ENCODE results near the gene DCAF4L1.

Gene DCAF4L1, protein sequence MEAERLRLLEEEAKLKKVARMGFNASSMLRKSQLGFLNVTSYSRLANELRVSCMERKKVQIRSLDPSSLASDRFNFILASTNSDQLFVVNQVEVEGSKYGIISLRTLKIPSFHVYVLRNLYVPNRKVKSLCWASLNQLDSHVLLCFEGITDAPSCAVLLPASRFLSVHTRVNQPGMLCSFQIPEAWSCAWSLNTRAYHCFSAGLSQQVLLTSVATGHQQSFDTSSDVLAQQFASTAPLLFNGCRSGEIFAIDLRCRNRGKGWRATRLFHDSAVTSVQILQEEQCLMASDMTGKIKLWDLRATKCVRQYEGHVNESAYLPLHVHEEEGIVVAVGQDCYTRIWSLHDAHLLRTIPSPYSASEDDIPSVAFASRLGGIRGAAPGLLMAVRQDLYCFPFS

DNA sequence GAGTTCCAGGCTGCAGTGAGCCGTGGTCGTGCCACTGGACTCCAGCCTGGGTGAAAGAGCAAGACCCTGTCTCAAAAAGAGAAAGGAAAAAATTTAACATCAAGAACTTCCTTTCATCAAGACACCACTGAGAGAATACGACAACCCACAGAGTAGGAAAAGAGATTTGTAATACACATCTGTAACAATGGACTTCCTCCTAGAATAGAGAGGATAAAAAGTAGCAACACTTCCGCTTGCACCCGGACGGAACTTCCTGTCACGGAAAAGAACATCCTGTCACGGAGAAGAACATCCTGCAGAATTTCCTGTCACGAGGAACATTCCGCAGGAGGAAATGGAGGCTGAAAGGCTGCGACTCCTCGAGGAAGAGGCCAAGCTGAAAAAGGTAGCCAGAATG, at the start of gene DCAF4L1:
Gene DCAF4L1 (plus strand): TSS at position 301 of the 400 bp plus-strand sequence. CDS start 37 bp downstream, at position 338.
- no peak for DNase-seq (ENCODE audit: low spot score)

DNA sequence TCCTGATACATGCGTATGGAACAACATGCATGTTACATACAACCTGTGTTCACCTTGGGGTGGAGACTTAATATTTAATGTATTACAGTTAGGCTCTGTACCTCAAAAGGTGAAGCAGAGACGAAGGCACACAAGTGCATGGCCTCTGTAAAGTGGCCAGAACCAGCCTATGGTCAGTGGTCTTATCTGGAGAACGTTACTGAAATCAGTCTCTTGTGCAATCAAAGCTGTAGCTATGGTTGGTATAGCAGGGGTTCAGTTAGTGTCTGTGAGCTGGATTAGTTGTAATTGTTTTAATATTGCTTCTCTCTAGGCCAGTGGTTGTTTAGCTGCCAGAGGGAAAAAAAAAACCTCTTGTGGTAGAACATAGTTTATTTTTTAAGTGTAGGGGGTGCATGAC, 48.6 kb upstream of the DCAF4L1 start:
- no peak for DNase-seq (ENCODE audit: low spot score)

GRCh38 chr4:41933997-41934503, 47.5 kb upstream of the DCAF4L1 start:
- DNase-seq (ENCODE audit: low spot score), result no peak

GRCh38 chr4:41934514-41934900, 47.0 kb upstream of the DCAF4L1 start:
- DNase-seq (ENCODE audit: low spot score), result no peak

- DNase-seq (ENCODE audit: low spot score), result peak; percentile 92
Measured at GRCh38 chr4:41934901-41935651, 46.5 kb upstream of the DCAF4L1 start, which contains the start of gene TMEM33. TSS of gene TMEM33 (plus strand) at chr4:41935429. CDS start at chr4:41935485, 56 bp downstream.

DNA sequence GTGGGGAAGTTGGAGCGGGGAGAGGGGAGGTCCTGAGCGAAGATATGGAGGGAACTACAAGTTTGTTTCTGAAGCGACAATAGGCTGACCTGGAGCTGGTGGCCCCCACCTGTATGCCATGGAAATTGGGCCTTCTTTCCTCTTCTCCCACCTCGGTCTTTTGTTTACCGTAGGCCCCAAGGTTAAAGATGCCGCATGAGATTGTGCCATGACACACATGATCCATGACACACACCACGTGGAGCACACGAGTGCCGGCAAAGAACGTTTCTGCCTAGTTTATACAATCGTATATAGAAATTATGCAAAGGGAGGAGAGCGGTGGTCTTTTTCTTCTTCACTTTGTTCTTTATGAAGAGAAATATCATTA, 45.9 kb upstream of the DCAF4L1 start:
- peak; percentile 24 for DNase-seq (ENCODE audit: low spot score)

- no peak for DNase-seq (ENCODE audit: low spot score)
Measured at GRCh38 chr4:41939016-41939626, 42.4 kb upstream of the DCAF4L1 start.

- no peak for DNase-seq (ENCODE audit: low spot score)
Measured at GRCh38 chr4:41940834-41941233, 40.7 kb upstream of the DCAF4L1 start.

GRCh38 chr4:41943506-41943905, 38.0 kb upstream of the DCAF4L1 start:
- DNase-seq (ENCODE audit: low spot score), result no peak

DNA sequence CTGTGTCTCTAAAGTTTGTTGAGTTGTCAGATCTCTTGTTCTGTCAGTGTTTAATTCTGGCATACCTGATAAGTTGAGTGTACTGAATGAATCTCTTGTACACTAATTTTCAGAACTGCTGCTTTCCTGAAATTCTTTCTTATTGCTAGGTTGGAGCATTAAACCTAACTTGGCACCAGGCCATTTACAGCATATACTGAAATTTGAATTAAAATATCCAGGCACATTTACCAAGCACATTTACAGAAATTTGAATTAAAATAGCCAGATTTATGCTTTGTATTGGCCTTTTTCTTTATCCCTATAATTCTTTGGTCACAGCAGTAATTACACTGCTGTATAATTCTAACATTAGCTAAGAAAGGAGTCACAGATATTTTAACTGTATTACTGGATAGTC, 37.5 kb upstream of the DCAF4L1 start:
- no peak for DNase-seq (ENCODE audit: low spot score)

DNA sequence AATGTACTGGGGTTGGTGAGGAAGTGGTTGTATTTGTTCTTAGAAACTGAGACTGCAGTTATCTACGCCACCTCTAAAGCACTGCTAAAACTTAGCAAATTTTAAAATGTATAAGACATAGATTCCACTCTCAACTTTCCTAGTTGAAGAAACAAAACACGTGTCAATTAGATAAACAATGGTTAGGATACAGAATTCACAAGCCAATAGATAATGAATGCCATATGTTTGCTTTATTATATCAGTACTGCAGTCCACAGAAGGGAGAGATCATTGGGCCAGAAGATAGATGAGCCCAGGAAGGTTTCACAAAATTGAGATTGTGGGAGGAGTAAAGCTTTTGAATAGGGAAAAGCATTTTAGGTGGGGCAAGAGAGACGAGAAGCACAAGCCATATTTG, 32.0 kb upstream of the DCAF4L1 start:
- DNase-seq (ENCODE audit: low spot score), result no peak

- no peak for DNase-seq (ENCODE audit: low spot score)
Measured at GRCh38 chr4:41957634-41958033, 23.9 kb upstream of the DCAF4L1 start.

- DNase-seq (ENCODE audit: low spot score), result no peak
Measured at GRCh38 chr4:41963105-41963504, 18.5 kb upstream of the DCAF4L1 start.

GRCh38 chr4:41964401-41964800, 17.2 kb upstream of the DCAF4L1 start:
- DNase-seq (ENCODE audit: low spot score), result no peak

DNA sequence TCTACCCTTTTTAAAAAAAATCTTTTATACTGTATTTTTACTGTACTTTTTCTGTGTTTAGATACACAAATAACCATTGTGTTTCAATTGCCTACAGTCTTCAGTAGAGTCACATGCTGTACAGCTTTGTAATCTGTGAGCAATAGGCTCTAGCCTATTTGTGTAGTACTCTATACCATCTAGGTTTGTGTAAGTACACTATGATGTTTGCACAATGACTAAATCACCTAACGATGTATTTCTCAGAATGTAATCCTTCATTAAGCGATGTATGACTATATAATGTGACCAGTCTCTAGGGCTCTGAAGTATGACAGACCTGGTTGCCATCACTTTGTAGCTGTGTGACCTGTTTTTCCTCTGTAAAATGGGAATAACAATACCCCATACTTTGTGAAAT, 14.2 kb upstream of the DCAF4L1 start:
- DNase-seq (ENCODE audit: low spot score), result no peak

GRCh38 chr4:41969671-41970070, 11.9 kb upstream of the DCAF4L1 start:
- no peak for DNase-seq (ENCODE audit: low spot score)

GRCh38 chr4:41975341-41975740, 6.2 kb upstream of the DCAF4L1 start:
- DNase-seq (ENCODE audit: low spot score), result no peak

DNA sequence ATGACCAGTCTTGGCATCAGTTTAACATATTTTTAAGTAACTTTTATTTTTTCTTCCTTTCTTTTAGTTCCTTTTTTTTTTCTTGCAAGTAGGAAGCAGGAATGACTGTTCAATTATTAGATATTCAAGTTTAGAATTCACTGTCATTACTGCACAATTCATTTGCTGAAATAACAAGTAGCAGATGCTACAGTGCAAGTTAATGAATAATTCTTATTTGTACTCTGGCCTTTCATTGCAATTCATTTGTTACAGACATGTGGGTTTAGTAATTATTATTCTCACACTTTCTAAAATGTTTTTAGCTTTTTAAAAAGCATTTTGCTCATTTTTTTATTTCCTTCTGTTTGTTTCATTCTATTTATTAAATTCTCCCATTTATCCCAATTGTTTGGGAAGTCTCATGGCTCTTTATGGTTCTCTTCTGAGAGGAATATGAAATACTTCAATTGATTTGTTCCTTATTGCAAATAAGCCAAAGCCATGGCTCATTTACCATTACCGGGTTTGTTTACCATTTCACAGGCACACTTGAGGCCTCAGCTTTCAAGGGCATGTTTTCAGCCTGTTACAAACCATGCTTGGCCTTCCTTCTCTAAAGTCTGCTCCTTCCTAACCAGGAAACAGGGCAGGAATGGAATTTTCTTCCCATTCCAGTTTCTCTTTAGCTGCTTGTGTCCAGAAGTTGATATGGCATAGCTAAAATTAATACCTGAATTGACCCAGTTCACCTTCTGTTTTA, 4.6 kb upstream of the DCAF4L1 start:
- DNase-seq (ENCODE audit: low spot score), result no peak

DNA sequence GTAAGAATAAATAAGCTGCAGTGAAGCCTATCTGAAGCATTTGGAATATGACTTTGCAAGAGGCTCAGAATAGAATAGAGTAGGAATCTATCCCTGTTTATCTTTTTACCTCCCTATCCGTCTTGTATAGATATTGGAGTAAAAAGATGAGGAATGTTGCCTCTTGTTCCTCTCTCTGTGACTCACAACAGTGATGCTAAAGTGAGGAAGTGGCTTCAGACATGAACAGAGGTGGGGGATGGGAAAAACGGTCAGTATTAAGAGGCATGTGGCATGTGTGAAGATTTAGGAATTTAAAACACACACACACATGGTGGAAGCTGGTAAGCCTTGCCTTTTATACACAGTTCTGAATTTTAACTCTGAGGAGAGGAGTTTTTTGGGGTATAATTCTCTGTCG, 3.8 kb upstream of the DCAF4L1 start:
- no peak for DNase-seq (ENCODE audit: low spot score)

- no peak for DNase-seq (ENCODE audit: low spot score)
Measured at GRCh38 chr4:41982716-41983115, 1.2 kb downstream of the DCAF4L1 start.

DNA sequence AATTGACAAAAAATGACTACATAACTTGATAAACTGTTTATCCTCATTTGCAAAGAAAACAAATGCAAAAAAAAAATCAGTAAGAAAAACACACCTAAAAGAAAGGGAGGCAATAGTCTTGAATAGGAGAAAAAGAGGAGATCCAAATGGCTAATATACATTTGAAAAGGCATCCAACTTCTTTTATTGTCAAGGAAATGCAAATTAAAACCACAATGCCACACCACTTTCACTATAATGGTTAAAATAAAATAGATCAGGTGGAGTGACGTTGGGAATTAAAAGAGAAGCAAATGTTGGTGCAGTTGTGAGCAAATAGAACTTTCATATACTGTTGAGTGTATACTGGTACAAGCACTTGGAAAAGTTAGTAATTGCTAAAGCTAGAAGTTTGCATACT, 3.6 kb downstream of the DCAF4L1 start:
- no peak for DNase-seq (ENCODE audit: low spot score)

- DNase-seq (ENCODE audit: low spot score), result peak; percentile 13
Measured at GRCh38 chr4:41989994-41990364, 8.4 kb downstream of the DCAF4L1 start.
